Mucosa of descending colon (tissue), 3 donors: ENCODE results near the gene PIAS1. TPM values are rescaled to one million over a fixed set of nuclear protein-coding genes. Genes with fewer than 3 reads are reported as not detected.
"Not testable (repeated sequence)": the region's sequence is repeated elsewhere in the genome, so short reads cannot be mapped to it uniquely, and the experiment has no call there.

Source experiments
- ATAC-seq: fragments of 200-7000 bp; cut with Tn5 transposase; one replicate; pipeline ENCODE4 v1.9.1; 2020; ENCODE audit warnings: mild to moderate bottlenecking, moderate library complexity
- DNase-seq, 3 donors: peaks; one replicate each; pipeline ENCODE4 v3.0.0-alpha.2; 2020
- H3K36me3 ChIP-seq: fragments of 200-600 bp; one replicate; pipeline ENCODE4 v1.8.0; 2021; ENCODE audit warnings: low read depth, mild to moderate bottlenecking
- H3K4me1 ChIP-seq: fragments of 200-600 bp; one replicate; pipeline ENCODE4 v1.8.0; 2021; ENCODE audit warnings: low read depth, mild to moderate bottlenecking
- H3K4me3 ChIP-seq: fragments of 200-600 bp; one replicate; pipeline ENCODE4 v1.8.0; 2021; ENCODE audit warnings: mild to moderate bottlenecking
- H3K9me3 ChIP-seq: fragments of 200-600 bp; one replicate; pipeline ENCODE4 v1.8.0; 2021; ENCODE audit warnings: mild to moderate bottlenecking
- CTCF ChIP-seq: fragments of 200-600 bp; IDR thresholded peaks from one replicate; pipeline ENCODE4 v1.8.0; 2022; ENCODE audit warnings: antibody characterized with exemption, mild to moderate bottlenecking
- intact Hi-C, 2 donors: fragments of 100-400 bp; cut with DNase I in 1 of 2; cut with micrococcal nuclease in 1 of 2; formaldehyde crosslinking; loops; one replicate each; pipeline versions ENCODE4 v1.11.0 to v1.11.1; 2022; cut with DNase I, micrococcal nuclease
- total RNA-seq, 3 donors: library from RNA; stranded (reverse); fragmentation: NEBNext Ultra II Directional in 2 of 3; extraction: Animal tissue kit (Norgen Biotek cat#: 25700) in 2 of 3; gene quantifications; one replicate each; pipeline versions ENCODE4 v1.2.1 to v1.2.4, GENCODE V29; 2021 to 2023
- donor health status: DM: no; HTN: no; CAD: no; lungs with moderate emphysema.
- donor health status: DM: no; HTN: no; CAD: no.
- donor health status: DM: no; HTN: yes; CAD: no.

Gene PIAS1
- total RNA-seq, 3 donors from 2014 or later = 35.4 to 59.3 (median 37.7) TPM

GRCh38 chr15:68218847-68219798, 165.0 kb downstream of the PIAS1 start:
- no peaks in the 10 kb centered on the region for H3K4me1 ChIP-seq
- H3K36me3 ChIP-seq = no peaks in the 10 kb centered on the region
- no peak for ATAC-seq
- intact Hi-C loops = loop anchor here in 1 of 2 donors (5.0 kb wide), 1 partner anchor 357 kb away; no protein-coding TSS in a partner anchor
- DNase-seq = no peak
- no peak overlapping the region for H3K4me3 ChIP-seq
- no peaks in the 10 kb centered on the region for H3K9me3 ChIP-seq
- TF ChIP-seq CTCF = no peak

- no peaks in the 10 kb centered on the region for H3K9me3 ChIP-seq
- H3K4me3 ChIP-seq = no peak overlapping the region
- intact Hi-C loops = no loop called here
- no peak for TF ChIP-seq CTCF
- DNase-seq (no peak), ATAC-seq (no peak)
- H3K4me1 ChIP-seq = no peaks in the 10 kb centered on the region
- no peaks in the 10 kb centered on the region for H3K36me3 ChIP-seq
Observed at GRCh38 chr15:68220489-68220888, 166.4 kb downstream of the PIAS1 start.

GRCh38 chr15:68220967-68221366, 166.9 kb downstream of the PIAS1 start:
- no peaks in the 10 kb centered on the region for H3K36me3 ChIP-seq
- no peaks in the 10 kb centered on the region for H3K9me3 ChIP-seq
- DNase-seq = no peak
- TF ChIP-seq CTCF = no peak
- ATAC-seq = no peak
- intact Hi-C loops = no loop called here
- H3K4me3 ChIP-seq = no peak overlapping the region
- H3K4me1 ChIP-seq = no peaks in the 10 kb centered on the region

GRCh38 chr15:68221530-68222431, 167.7 kb downstream of the PIAS1 start:
- H3K4me3 ChIP-seq, H3K4me1 ChIP-seq, H3K9me3 ChIP-seq, DNase-seq, intact Hi-C loops, H3K36me3 ChIP-seq, ATAC-seq: not testable (repeated sequence)

GRCh38 chr15:68222432-68222743, 168.3 kb downstream of the PIAS1 start:
- H3K4me3 ChIP-seq, DNase-seq, ATAC-seq, H3K4me1 ChIP-seq, H3K36me3 ChIP-seq, intact Hi-C loops, H3K9me3 ChIP-seq: not testable (repeated sequence)

GRCh38 chr15:68223171-68223570, 169.1 kb downstream of the PIAS1 start:
- Histone ChIP-seq H3K9me3 (no peaks in the 10 kb centered on the region), H3K4me1 (peaks cover 6% of the 10 kb centered on the region), H3K4me3 (no peak overlapping the region), H3K36me3 (no peaks in the 10 kb centered on the region)
- no peak for DNase-seq
- intact Hi-C loops = no loop called here
- no peak for TF ChIP-seq CTCF
- ATAC-seq = no peak
